Ishikawa (cell line): ENCODE data around the gene OPTN.

ENCODE experiments used
- CEBPB ChIP-seq: IDR thresholded peaks from 2 replicates; pipeline ENCODE4 v1.6.1; 2012
- CREB1 ChIP-seq: IDR thresholded peaks from 2 replicates; pipeline ENCODE4 v1.6.1; 2012; ENCODE audit warnings: low read depth
- EGR1 ChIP-seq: IDR thresholded peaks from 2 replicates; pipeline ENCODE4 v1.6.1; 2012
- EP300 ChIP-seq: IDR thresholded peaks from 2 replicates; pipeline ENCODE4 v1.6.1; 2012; ENCODE audit warnings: borderline replicate concordance
- FOXM1 ChIP-seq: IDR thresholded peaks from 2 replicates; pipeline ENCODE4 v1.6.1; 2012; ENCODE audit warnings: low read depth, borderline replicate concordance
- MAX ChIP-seq: IDR thresholded peaks from 2 replicates; pipeline ENCODE4 v1.6.1; 2012
- NFIC ChIP-seq: IDR thresholded peaks from 2 replicates; pipeline ENCODE4 v1.6.1; 2012
- RAD21 ChIP-seq: IDR thresholded peaks from 2 replicates; pipeline ENCODE4 v1.6.1; 2012; ENCODE audit warnings: low read depth
- REST ChIP-seq: IDR thresholded peaks from 2 replicates; pipeline ENCODE4 v1.6.1; 2012; ENCODE audit warnings: low read depth, mild to moderate bottlenecking
- TAF1 ChIP-seq: IDR thresholded peaks from 2 replicates; pipeline ENCODE4 v1.6.1; 2012; ENCODE audit warnings: low read depth, mild to moderate bottlenecking
- TCF12 ChIP-seq: IDR thresholded peaks from 2 replicates; pipeline ENCODE4 v1.6.1; 2012; ENCODE audit warnings: low read depth
- TEAD4 ChIP-seq: IDR thresholded peaks from 2 replicates; pipeline ENCODE4 v1.6.1; 2012
- YY1 ChIP-seq: IDR thresholded peaks from 2 replicates; pipeline ENCODE4 v1.6.1; 2012; ENCODE audit warnings: low read depth
- ZBTB7A ChIP-seq: IDR thresholded peaks from 2 replicates; pipeline ENCODE4 v1.6.1; 2012; ENCODE audit warnings: low read depth
- TF ChIP-seq, protein P1 (sequence below): IDR thresholded peaks from 2 replicates; pipeline ENCODE4 v1.6.1; 2012

Gene OPTN

GRCh38 chr10:13183625-13184024 is 83.7 kb downstream of the OPTN start:
- TF ChIP-seq CEBPB, result no peak
- no peak for TF ChIP-seq EGR1

DNA sequence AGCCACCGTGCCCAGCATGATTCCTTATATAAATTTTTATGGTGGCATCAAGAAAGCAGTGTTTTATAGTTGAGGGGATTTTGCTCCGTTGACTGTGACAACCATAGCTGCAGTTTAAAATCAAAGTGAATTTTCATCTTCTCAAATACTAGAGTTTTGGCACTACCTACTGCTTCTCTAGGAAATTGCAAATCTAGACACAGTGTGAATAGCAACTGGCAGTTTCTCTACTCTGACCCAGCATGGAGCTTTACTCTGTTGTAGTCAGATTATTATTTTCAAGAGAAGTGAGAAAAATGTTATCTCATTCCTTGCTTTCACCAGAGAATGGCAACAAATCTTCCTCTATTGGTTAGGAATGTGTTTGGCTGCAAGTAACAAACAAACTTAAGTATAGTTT is 84.3 kb downstream of the OPTN start:
- no peak for TF ChIP-seq RAD21
- TF ChIP-seq CREB1, result no peak
- TF ChIP-seq, protein P1, sequence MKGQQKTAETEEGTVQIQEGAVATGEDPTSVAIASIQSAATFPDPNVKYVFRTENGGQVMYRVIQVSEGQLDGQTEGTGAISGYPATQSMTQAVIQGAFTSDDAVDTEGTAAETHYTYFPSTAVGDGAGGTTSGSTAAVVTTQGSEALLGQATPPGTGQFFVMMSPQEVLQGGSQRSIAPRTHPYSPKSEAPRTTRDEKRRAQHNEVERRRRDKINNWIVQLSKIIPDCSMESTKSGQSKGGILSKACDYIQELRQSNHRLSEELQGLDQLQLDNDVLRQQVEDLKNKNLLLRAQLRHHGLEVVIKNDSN, result no peak
- TF ChIP-seq TAF1, result no peak
- TF ChIP-seq TEAD4, result no peak
- TF ChIP-seq YY1, result no peak
- TF ChIP-seq MAX, result no peak
- no peak for TF ChIP-seq ZBTB7A
- TF ChIP-seq REST, result no peak
- TF ChIP-seq EP300, result no peak
- no peak for TF ChIP-seq NFIC

GRCh38 chr10:13184730-13185514 is 85.0 kb downstream of the OPTN start:
- TF ChIP-seq TAF1, result no peak
- no peak for TF ChIP-seq CREB1
- no peak for TF ChIP-seq TCF12
- no peak for TF ChIP-seq REST
- TF ChIP-seq RAD21, result no peak
- TF ChIP-seq YY1, result no peak
- no peak for TF ChIP-seq ZBTB7A
- no peak for TF ChIP-seq FOXM1
- no peak for TF ChIP-seq TEAD4
- no peak for TF ChIP-seq EGR1
- TF ChIP-seq CEBPB, result no peak
- TF ChIP-seq NFIC, result no peak
- no peak for TF ChIP-seq EP300
- no peak for TF ChIP-seq MAX
- TF ChIP-seq, protein P1, result no peak

GRCh38 chr10:13187135-13187534 is 87.2 kb downstream of the OPTN start:
- TF ChIP-seq EGR1 (no peak), CEBPB (no peak), FOXM1 (no peak), TCF12 (no peak), TEAD4 (no peak), RAD21 (no peak), MAX (no peak)
- TF ChIP-seq, protein P1, result no peak
